HuH-7 (cell line): ENCODE results near the gene SENP6.
"Not testable (repeated sequence)": the region's sequence is repeated elsewhere in the genome, so short reads cannot be mapped to it uniquely, and the experiment has no call there.

ENCODE experiments used
- DNase-seq: peaks from one replicate; pipeline ENCODE4 v3.0.0; 2011; ENCODE audit warnings: low spot score

SENP6 gene

DNA sequence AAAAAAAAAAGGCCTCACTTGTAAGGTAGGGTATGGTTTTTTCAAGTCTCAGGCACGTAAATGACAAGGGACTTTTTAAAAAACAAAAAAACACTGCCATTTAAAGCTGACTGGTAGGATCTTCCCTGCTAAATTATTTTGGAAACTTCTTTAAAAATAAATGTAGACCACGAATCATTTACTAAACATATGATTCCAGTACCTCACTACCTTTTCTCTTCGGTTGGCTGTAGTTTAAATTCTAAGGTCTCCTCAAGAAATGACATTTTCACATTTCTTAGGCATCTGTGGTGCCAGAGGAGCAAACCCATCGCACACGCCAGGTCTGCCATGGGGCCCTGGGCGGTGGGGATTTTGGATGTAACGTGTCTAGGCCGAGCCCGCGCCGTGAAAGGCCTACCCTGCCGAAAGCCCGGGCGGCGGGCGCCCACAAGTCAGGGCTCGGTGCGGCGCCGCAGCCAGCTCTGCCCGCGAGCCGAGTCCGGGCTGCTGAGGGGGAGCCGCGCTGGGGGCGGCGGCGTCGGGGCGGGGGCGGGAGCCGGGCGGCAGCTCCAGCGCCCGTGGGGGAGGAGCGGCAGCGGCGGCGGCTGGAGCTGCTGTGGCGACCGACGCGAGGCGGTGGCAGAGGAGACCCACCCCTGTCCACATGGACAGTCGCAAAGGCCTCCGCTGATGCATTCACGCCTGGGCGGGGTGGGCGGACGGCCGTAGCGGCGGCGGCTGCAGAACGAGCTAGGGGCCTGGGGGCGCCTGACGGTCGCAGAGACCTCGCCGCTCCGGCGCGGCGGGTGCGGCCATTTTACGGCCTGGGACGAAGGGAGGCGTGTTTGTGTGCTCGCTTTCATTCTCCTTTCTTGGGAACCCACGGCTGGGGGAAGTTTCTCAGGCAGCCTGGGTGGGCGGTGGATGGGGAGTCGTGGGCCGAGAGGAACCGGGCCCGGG is at the start of gene SENP6:
TSS of gene SENP6 (plus strand) at position 577 of the 942 bp plus-strand sequence. CDS start 645 bp downstream, outside the sequence.
- peak; percentile 66 for DNase-seq

GRCh38 chr6:75556240-75556639 is 45.4 kb upstream of the SENP6 start:
- no peak for DNase-seq

- no peak for DNase-seq
These were observed 44.6 kb upstream of the SENP6 start for GRCh38 chr6:75557068-75557467.

GRCh38 chr6:75563032-75563431 is 38.6 kb upstream of the SENP6 start:
- DNase-seq, result peak; percentile 19

- no peak for DNase-seq
These were observed 35.4 kb upstream of the SENP6 start for GRCh38 chr6:75566137-75566767.

DNA sequence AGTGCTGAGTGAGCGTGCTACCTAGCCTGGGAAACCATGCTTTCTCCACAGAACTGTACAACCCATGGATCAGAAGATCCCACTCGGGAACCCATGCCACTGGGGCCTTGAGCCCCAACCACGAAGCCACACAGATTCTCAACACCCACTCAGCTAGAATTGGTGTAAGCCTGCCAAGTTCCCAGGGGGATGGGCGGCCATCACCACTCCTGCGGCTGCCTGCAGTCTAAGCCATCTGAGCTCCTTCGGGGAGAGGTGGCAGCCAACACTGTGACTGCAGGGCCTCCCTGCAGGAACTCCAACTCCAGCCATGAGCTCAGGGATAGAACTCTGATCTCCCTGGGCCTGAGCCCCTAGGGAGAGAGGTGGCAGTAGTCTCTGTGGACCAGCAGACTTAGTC is 33.6 kb upstream of the SENP6 start:
- DNase-seq, result no peak

GRCh38 chr6:75568965-75569364 is 32.7 kb upstream of the SENP6 start:
- DNase-seq, result no peak

DNA sequence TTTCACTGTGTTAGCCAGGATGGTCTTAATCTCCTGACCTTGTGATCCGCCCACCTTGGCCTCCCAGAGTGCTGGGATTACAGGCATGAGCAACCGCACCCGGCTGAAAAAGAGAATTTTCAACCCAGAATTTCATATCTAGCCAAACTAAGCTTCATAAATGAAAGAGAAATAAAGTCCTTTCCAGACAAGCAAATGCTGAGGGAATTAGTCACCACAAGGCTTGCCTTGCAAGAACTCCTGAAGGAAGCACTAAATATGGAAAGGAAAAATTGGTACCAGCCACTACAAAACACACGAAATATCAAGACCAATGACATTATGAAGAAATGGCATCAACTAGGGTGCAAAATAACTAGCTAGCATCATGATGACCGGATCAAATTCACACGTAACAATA is 31.0 kb upstream of the SENP6 start:
- not testable (repeated sequence) for DNase-seq

GRCh38 chr6:75572072-75572471 is 29.6 kb upstream of the SENP6 start:
- DNase-seq, result no peak

DNA sequence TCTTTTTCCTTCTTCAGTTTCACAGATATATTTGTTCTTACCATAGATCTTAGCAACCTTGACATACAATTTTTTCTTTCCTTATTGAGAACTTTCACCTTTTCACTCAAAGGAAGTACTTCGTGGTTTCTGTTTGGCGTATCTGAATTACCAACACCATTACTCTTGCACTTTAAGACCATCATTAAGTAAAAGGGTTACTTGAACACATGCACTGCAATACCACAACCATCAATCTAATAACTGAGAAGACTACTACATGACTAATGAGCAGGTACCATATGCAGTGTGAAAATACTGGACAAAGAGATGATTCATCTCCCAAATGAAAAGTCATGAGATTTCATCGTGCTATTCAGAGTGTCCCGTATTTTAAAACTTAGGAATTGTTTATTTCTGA is 21.7 kb upstream of the SENP6 start:
- no peak for DNase-seq

DNA sequence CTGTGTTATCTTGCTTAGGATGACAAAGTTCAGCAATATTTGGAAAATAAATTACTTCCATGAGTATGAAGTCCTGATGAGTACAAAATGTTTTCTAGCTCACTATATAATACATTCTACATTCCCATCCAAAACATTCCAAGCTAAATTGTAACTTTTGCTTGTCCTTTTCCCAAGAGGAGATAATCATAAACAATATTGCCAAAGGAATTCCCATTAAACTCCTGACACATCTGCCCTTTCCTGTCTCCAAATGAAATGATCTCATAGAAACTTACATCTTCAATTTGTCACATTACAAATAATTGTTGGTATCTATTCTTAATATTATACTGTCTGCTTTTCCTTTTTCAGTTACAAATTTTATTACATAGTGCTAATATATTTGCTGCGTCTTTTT is 20.4 kb upstream of the SENP6 start:
- no peak for DNase-seq

- not testable (repeated sequence) for DNase-seq
These were observed 17.1 kb upstream of the SENP6 start for GRCh38 chr6:75584552-75584951.

- no peak for DNase-seq
These were observed 12.7 kb upstream of the SENP6 start for GRCh38 chr6:75588948-75589347.

- DNase-seq, result no peak
These were observed 11.3 kb upstream of the SENP6 start for GRCh38 chr6:75590370-75590769.

GRCh38 chr6:75596380-75596779 is 5.3 kb upstream of the SENP6 start:
- not testable (repeated sequence) for DNase-seq

DNA sequence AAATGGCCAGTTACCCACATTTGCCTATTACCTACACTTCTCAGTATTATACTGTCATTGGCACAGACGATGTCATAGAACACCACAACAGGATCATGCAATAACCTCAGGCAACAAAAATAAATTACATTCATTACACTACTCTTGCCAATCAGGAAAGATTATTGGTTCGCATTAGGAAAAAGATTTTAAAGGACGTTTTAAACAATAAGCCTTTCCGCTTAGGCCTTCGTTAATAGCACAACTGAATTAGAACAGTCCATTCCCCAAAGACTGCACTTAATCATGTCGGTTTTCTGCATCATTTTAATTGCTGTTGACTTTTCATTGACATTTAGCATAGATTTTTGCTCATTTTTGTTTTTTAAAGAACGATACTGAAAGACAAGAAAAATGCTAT is 912 bp upstream of the SENP6 start:
- DNase-seq, result no peak

GRCh38 chr6:75602246-75603105 is 796 bp downstream of the SENP6 start:
- DNase-seq, result peak; percentile 18

DNA sequence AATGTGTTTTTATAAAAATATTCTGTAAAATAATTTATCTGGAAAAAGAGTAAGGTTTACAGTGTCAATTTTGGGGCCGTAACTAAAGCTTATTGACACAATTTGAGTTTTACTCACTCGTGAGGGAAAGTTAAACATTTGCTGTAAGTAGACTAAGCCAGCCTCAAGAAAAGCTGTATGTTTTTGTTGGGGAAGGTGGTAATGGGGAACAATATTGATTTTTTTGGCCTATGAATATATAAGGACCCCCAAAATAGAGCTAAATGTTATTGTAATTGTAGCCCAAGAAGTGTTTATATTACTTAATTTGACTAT is 1.4 kb downstream of the SENP6 start:
- no peak for DNase-seq

DNA sequence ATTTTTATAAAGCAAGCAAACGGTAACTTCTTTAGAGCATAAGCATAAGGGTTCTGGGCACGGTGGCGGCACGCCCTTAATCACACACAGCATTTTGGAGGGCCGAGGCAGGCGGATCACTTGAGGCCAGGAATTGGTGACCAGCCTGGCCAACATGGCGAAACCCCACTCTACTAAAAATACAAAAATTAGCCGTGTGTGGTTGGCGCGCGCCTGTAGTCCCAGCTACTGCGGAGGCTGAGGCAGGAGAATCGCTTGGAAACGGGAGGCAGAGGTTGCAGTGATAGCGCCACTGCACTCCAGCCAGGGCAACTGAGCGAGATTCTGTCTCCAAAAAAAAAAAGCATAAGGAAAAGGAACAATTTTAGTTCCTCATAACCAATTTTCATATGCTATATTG is 2.6 kb downstream of the SENP6 start:
- DNase-seq, result no peak

- no peak for DNase-seq
These were observed 4.0 kb downstream of the SENP6 start for GRCh38 chr6:75605635-75606034.

DNA sequence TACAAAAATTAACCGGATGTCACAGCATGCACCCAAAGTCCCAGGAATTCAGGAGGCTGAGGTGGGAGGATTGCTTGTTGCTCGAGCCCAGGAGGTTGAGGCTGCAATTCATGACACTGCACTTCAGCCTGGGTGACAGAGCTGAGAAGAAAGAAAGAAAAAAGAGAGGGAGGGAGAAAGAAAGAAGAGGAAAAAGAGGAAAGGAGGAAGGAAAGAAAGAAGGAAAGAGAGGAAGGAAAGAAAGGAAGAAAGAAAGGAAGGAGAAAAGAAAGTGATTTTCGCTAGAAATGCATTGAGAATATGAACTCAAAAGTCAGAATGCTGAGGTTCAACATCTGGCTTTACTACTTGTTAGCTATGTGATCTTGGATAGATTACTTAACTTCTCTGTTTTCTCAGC is 6.6 kb downstream of the SENP6 start:
- DNase-seq, result no peak

DNA sequence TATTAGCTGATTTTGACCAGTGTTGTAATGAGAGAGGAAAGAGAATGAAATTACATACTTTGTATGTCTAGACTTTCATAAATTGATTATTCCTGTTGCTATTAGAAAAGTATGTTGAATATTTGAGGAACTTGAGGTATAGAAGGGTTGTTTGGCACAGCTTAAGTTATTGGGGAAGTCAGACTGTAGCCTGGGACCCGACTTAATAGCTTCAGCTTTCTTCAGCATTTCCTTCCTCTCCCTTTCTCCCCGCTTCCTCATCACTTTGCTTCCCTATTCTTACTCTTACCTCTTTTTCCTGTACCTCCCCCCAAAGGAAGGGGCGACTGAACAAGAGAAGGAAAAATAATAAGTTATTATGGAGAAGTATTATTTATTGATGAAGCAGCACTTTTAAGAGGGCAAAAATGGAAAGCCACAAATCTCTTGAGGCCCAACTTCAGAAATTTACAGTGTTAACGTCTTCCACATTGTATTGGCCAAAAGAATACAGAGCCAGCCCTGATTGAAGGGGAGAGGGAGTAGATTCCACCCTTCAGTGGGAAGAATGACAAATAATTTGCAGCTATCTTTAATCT is 7.4 kb downstream of the SENP6 start:
- DNase-seq, result no peak
